ENCODE measurements around the gene RCBTB2.

The RCBTB2 gene

DNA sequence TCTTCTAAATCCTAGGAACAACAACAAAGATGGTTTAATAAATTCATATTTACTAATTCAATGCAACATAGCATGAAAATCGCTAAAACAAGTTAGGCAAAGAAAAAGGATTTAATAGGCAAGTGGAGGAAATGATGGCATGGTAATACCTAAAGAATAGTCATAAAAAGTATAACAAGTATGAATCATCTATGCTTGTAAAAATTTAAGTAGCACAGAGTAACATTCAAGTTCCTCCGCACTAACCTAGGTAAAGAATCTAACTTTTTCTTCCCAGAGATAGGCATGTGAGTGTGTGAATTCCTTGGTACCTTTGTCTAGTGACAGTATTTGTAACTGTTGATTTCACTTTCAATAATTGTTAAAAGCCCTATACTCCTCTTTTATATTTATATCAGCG lies 42.6 kb downstream of the RCBTB2 start:
- DNase-seq (ENCODE audit: low spot score): no peak
- Histone ChIP-seq H3K14ac (ENCODE audit: low read length) (no peak overlapping the region), H4K8ac (ENCODE audit: low read depth, low read length) (no peak overlapping the region), H3K4me1 (ENCODE audit: control insufficient read depth in 2 of 2, insufficient read depth in 1 of 2, low read depth in 1 of 2, low read length in 2 of 2) (no peaks in the 10 kb centered on the region), H2BK120ac (ENCODE audit: low read depth, low read length) (no peak overlapping the region), H2AK5ac (ENCODE audit: low read depth, low read length) (no peak overlapping the region), H3K4ac (ENCODE audit: low read length) (no peak overlapping the region), H3K9ac (ENCODE audit: low read depth, low read length, poor library complexity) (no peak overlapping the region), H3K9me3 (replicated peaks in 1 of 2; ENCODE audit: control insufficient read depth in 2 of 2, insufficient read depth in 1 of 2, low read depth in 1 of 2, low read length in 2 of 2) (peaks cover 3 to 17% of the 10 kb centered on the region in 2 donors), H3K18ac (ENCODE audit: low read length) (no peak overlapping the region), H3K23ac (ENCODE audit: low read depth, low read length, poor library complexity) (no peak overlapping the region), H2AFZ (ENCODE audit: low read length) (no peak overlapping the region), H3K27me3 (ENCODE audit: control insufficient read depth in 3 of 3, insufficient read depth in 3 of 3, low read depth in 1 of 3, low read length in 3 of 3) (no peaks in the 10 kb centered on the region), H2BK12ac (ENCODE audit: low read length) (no peak overlapping the region), H3K4me2 (ENCODE audit: insufficient read depth, low read length, poor library complexity, severe bottlenecking) (no peak overlapping the region), H2BK5ac (ENCODE audit: low read length) (no peak overlapping the region), H3K4me3 (ENCODE audit: low read length in 2 of 2) (no peak overlapping the region), H2BK15ac (ENCODE audit: low read length) (no peak overlapping the region), H3K79me1 (ENCODE audit: low read depth, low read length) (no peaks in the 10 kb centered on the region), H3K36me3 (replicated peaks in 1 of 2; ENCODE audit: control insufficient read depth in 2 of 2, insufficient read depth in 2 of 2, low read length in 2 of 2) (peaks cover 7 to 42% of the 10 kb centered on the region in 2 donors), H4K91ac (ENCODE audit: low read depth, low read length, poor library complexity) (no peak overlapping the region), H3K27ac (replicated peaks; ENCODE audit: low read length) (no peak overlapping the region)
- WGBS, 2 donors (ENCODE audit: extremely low coverage in 2 of 2, insufficient read length in 2 of 2, insufficient replicate concordance in 1 of 2): no CpG with 5 or more reads among the region's 3 CpGs

DNA sequence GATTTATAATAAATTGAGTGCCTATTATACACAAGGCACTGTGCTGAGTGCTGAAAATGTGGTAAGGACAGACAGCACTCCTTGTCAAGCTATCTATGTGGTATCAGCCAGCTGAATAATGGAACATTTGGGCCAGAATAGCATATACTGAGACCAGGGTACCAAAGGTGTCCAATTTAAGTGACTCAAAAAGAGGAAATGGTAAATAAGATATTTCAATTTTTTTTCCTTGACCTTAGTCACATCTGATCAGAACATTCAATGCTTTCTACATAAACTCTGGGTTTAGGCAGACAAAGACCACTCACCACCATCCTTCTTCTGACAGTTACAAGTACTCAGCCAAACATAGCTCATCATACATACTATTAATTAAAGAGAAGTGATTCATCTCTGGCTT lies 43.2 kb downstream of the RCBTB2 start:
- no peak for DNase-seq (ENCODE audit: low spot score)
- no peak overlapping the region for H2BK5ac ChIP-seq (ENCODE audit: low read length)
- H3K4me3 ChIP-seq (ENCODE audit: low read length in 2 of 2): no peak overlapping the region
- H3K27me3 ChIP-seq (ENCODE audit: control insufficient read depth in 3 of 3, insufficient read depth in 3 of 3, low read depth in 1 of 3, low read length in 3 of 3): no peaks in the 10 kb centered on the region
- no peak overlapping the region for H3K4ac ChIP-seq (ENCODE audit: low read length)
- H3K4me2 ChIP-seq (ENCODE audit: insufficient read depth, low read length, poor library complexity, severe bottlenecking): no peak overlapping the region
- H3K79me1 ChIP-seq (ENCODE audit: low read depth, low read length): no peaks in the 10 kb centered on the region
- H3K18ac ChIP-seq (ENCODE audit: low read length): no peak overlapping the region
- H2BK120ac ChIP-seq (ENCODE audit: low read depth, low read length): no peak overlapping the region
- no peak overlapping the region for H2AK5ac ChIP-seq (ENCODE audit: low read depth, low read length)
- no peak overlapping the region for H3K23ac ChIP-seq (ENCODE audit: low read depth, low read length, poor library complexity)
- H2BK12ac ChIP-seq (ENCODE audit: low read length): no peak overlapping the region
- H3K27ac ChIP-seq (replicated peaks; ENCODE audit: low read length): no peak overlapping the region
- no peak overlapping the region for H4K8ac ChIP-seq (ENCODE audit: low read depth, low read length)
- H3K9ac ChIP-seq (ENCODE audit: low read depth, low read length, poor library complexity): no peak overlapping the region
- no peak overlapping the region for H3K14ac ChIP-seq (ENCODE audit: low read length)
- no peak overlapping the region for H2AFZ ChIP-seq (ENCODE audit: low read length)
- H3K9me3 ChIP-seq (replicated peaks in 1 of 2; ENCODE audit: control insufficient read depth in 2 of 2, insufficient read depth in 1 of 2, low read depth in 1 of 2, low read length in 2 of 2): peaks cover 3 to 17% of the 10 kb centered on the region in 2 donors
- H2BK15ac ChIP-seq (ENCODE audit: low read length): no peak overlapping the region
- H3K4me1 ChIP-seq (ENCODE audit: control insufficient read depth in 2 of 2, insufficient read depth in 1 of 2, low read depth in 1 of 2, low read length in 2 of 2): no peaks in the 10 kb centered on the region
- H3K36me3 ChIP-seq (replicated peaks in 1 of 2; ENCODE audit: control insufficient read depth in 2 of 2, insufficient read depth in 2 of 2, low read length in 2 of 2): peaks cover 7 to 42% of the 10 kb centered on the region in 2 donors
- H4K91ac ChIP-seq (ENCODE audit: low read depth, low read length, poor library complexity): no peak overlapping the region

DNA sequence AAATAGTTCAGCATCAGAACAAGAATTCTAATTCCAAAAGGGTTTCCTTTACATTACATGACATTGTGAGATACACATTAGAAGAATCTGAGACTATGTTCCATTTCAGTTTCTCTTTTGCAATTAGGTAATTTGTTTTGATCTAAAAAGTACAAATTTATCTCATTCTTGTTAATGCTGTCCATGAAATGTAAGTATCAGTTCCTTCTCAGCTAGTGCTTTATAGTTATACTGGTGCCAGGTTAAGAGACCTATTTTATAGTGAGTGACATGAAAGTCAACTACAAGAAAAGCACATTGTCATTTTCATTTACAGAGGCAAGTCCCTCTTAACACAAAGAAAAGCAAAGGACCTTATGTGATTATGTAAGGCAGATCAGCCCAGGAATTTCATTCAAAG lies 43.9 kb downstream of the RCBTB2 start:
- DNase-seq (ENCODE audit: low spot score): no peak

DNA sequence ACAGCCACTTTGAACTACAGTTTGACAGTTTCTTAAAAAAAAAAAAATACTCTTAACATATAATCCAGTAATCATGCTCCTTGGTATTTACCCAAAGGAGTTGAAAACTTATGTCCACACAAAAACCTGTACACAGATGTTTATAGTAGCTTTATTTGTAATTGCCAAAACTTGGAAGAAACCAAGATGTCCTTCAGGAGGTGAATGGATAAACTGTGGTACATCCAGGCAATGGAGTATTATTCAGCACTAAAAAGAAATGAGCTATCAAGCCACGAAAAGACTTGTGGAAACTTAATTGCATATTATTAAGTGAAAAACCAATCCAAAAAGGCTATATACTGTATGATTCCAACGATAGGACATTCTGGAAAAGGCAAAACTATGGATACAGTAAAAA lies 44.9 kb downstream of the RCBTB2 start:
- no peak overlapping the region for H3K23ac ChIP-seq (ENCODE audit: low read depth, low read length, poor library complexity)
- no peak overlapping the region for H2BK5ac ChIP-seq (ENCODE audit: low read length)
- no peak overlapping the region for H2BK12ac ChIP-seq (ENCODE audit: low read length)
- no peak for DNase-seq (ENCODE audit: low spot score)
- no peak overlapping the region for H4K8ac ChIP-seq (ENCODE audit: low read depth, low read length)
- H3K79me1 ChIP-seq (ENCODE audit: low read depth, low read length): no peaks in the 10 kb centered on the region
- peaks cover 5 to 44% of the 10 kb centered on the region in 2 donors for H3K36me3 ChIP-seq (replicated peaks in 1 of 2; ENCODE audit: control insufficient read depth in 2 of 2, insufficient read depth in 2 of 2, low read length in 2 of 2)
- no peak overlapping the region for H3K4me2 ChIP-seq (ENCODE audit: insufficient read depth, low read length, poor library complexity, severe bottlenecking)
- WGBS, 2 donors (ENCODE audit: extremely low coverage in 2 of 2, insufficient read length in 2 of 2, insufficient replicate concordance in 1 of 2): no CpG with 5 or more reads among the region's 2 CpGs
- H2AK5ac ChIP-seq (ENCODE audit: low read depth, low read length): no peak overlapping the region
- no peaks in the 10 kb centered on the region for H3K27me3 ChIP-seq (ENCODE audit: control insufficient read depth in 3 of 3, insufficient read depth in 3 of 3, low read depth in 1 of 3, low read length in 3 of 3)
- no peak overlapping the region for H2AFZ ChIP-seq (ENCODE audit: low read length)
- no peak overlapping the region for H3K4ac ChIP-seq (ENCODE audit: low read length)
- no peak overlapping the region for H2BK15ac ChIP-seq (ENCODE audit: low read length)
- no peak overlapping the region for H3K18ac ChIP-seq (ENCODE audit: low read length)
- H2BK120ac ChIP-seq (ENCODE audit: low read depth, low read length): no peak overlapping the region
- H3K14ac ChIP-seq (ENCODE audit: low read length): no peak overlapping the region
- H3K9me3 ChIP-seq (replicated peaks in 1 of 2; ENCODE audit: control insufficient read depth in 2 of 2, insufficient read depth in 1 of 2, low read depth in 1 of 2, low read length in 2 of 2): peaks cover 3 to 17% of the 10 kb centered on the region in 2 donors
- no peak overlapping the region for H4K91ac ChIP-seq (ENCODE audit: low read depth, low read length, poor library complexity)
- H3K27ac ChIP-seq (replicated peaks; ENCODE audit: low read length): no peak overlapping the region
- no peaks in the 10 kb centered on the region for H3K4me1 ChIP-seq (ENCODE audit: control insufficient read depth in 2 of 2, insufficient read depth in 1 of 2, low read depth in 1 of 2, low read length in 2 of 2)
- no peak overlapping the region for H3K4me3 ChIP-seq (ENCODE audit: low read length in 2 of 2)
- H3K9ac ChIP-seq (ENCODE audit: low read depth, low read length, poor library complexity): no peak overlapping the region

More for the DNA sequence above, 43.9 kb downstream of the RCBTB2 start:
- Histone ChIP-seq H3K23ac (ENCODE audit: low read depth, low read length, poor library complexity) (no peak overlapping the region), H3K4me3 (ENCODE audit: low read length in 2 of 2) (no peak overlapping the region), H2BK5ac (ENCODE audit: low read length) (no peak overlapping the region), H3K4ac (ENCODE audit: low read length) (no peak overlapping the region), H3K36me3 (replicated peaks in 1 of 2; ENCODE audit: control insufficient read depth in 2 of 2, insufficient read depth in 2 of 2, low read length in 2 of 2) (peaks cover 5 to 39% of the 10 kb centered on the region in 2 donors), H2BK120ac (ENCODE audit: low read depth, low read length) (no peak overlapping the region), H4K8ac (ENCODE audit: low read depth, low read length) (no peak overlapping the region), H3K9me3 (replicated peaks in 1 of 2; ENCODE audit: control insufficient read depth in 2 of 2, insufficient read depth in 1 of 2, low read depth in 1 of 2, low read length in 2 of 2) (peaks cover 3 to 17% of the 10 kb centered on the region in 2 donors), H2BK15ac (ENCODE audit: low read length) (no peak overlapping the region), H3K9ac (ENCODE audit: low read depth, low read length, poor library complexity) (no peak overlapping the region), H2AK5ac (ENCODE audit: low read depth, low read length) (no peak overlapping the region), H3K79me1 (ENCODE audit: low read depth, low read length) (no peaks in the 10 kb centered on the region), H4K91ac (ENCODE audit: low read depth, low read length, poor library complexity) (no peak overlapping the region), H3K4me1 (ENCODE audit: control insufficient read depth in 2 of 2, insufficient read depth in 1 of 2, low read depth in 1 of 2, low read length in 2 of 2) (no peaks in the 10 kb centered on the region), H3K27me3 (ENCODE audit: control insufficient read depth in 3 of 3, insufficient read depth in 3 of 3, low read depth in 1 of 3, low read length in 3 of 3) (no peaks in the 10 kb centered on the region), H3K27ac (replicated peaks; ENCODE audit: low read length) (no peak overlapping the region), H2BK12ac (ENCODE audit: low read length) (no peak overlapping the region), H3K14ac (ENCODE audit: low read length) (no peak overlapping the region), H3K18ac (ENCODE audit: low read length) (no peak overlapping the region), H3K4me2 (ENCODE audit: insufficient read depth, low read length, poor library complexity, severe bottlenecking) (no peak overlapping the region), H2AFZ (ENCODE audit: low read length) (no peak overlapping the region)

Data from neuronal stem cell (in vitro differentiated cells).